ENCODE results near the gene POLE2.
"Not testable (repeated sequence)": the region's sequence is repeated elsewhere in the genome, so short reads cannot be mapped to it uniquely, and the experiment has no call there.

The POLE2 gene

GRCh38 chr14:49659526-49660455 is 28.2 kb downstream of the POLE2 start:
- DNase-seq (ENCODE audit: low spot score): no peak

- not testable (repeated sequence) for DNase-seq (ENCODE audit: low spot score)
These were observed 30.5 kb downstream of the POLE2 start for GRCh38 chr14:49657500-49657899.

GRCh38 chr14:49654511-49654910 is 33.5 kb downstream of the POLE2 start:
- DNase-seq (ENCODE audit: low spot score): no peak

GRCh38 chr14:49653508-49653907 is 34.5 kb downstream of the POLE2 start:
- no peak for DNase-seq (ENCODE audit: low spot score)

- DNase-seq (ENCODE audit: low spot score): no peak
These were observed 45.9 kb downstream of the POLE2 start for GRCh38 chr14:49642163-49642562.

GRCh38 chr14:49641697-49642129 is 46.3 kb downstream of the POLE2 start:
- no peak for DNase-seq (ENCODE audit: low spot score)

- DNase-seq (ENCODE audit: low spot score): no peak
These were observed 47.2 kb downstream of the POLE2 start for GRCh38 chr14:49640540-49641417.

- DNase-seq (ENCODE audit: low spot score): no peak
These were observed 50.4 kb downstream of the POLE2 start for GRCh38 chr14:49637534-49638078.

GRCh38 chr14:49636866-49637265 is 51.1 kb downstream of the POLE2 start:
- no peak for DNase-seq (ENCODE audit: low spot score)

- peak; percentile 83 for DNase-seq (ENCODE audit: low spot score)
These were observed 53.3 kb downstream of the POLE2 start, which contains the start of gene DNAAF2 for GRCh38 chr14:49634547-49635334. Gene DNAAF2, minus strand, starts transcription at chr14:49635244. Its CDS starts 95 bp downstream, at chr14:49635149.

- DNase-seq (ENCODE audit: low spot score): peak; percentile 97
These were observed 54.1 kb downstream of the POLE2 start for GRCh38 chr14:49633640-49634546.

- DNase-seq (ENCODE audit: low spot score): no peak
These were observed 63.8 kb downstream of the POLE2 start for GRCh38 chr14:49623941-49624839.

GRCh38 chr14:49623387-49623786 is 64.6 kb downstream of the POLE2 start:
- DNase-seq (ENCODE audit: low spot score): no peak

- DNase-seq (ENCODE audit: low spot score): no peak
These were observed 65.9 kb downstream of the POLE2 start for GRCh38 chr14:49622022-49622607.

- peak; percentile 77 for DNase-seq (ENCODE audit: low spot score)
These were observed 66.7 kb downstream of the POLE2 start for GRCh38 chr14:49621114-49621881.

- DNase-seq (ENCODE audit: low spot score): peak; percentile 98
These were observed 67.6 kb downstream of the POLE2 start, which contains the start of the genes MGAT2 and RPL36AL for GRCh38 chr14:49620182-49621113. Gene MGAT2, plus strand, starts transcription at chr14:49620799. Its CDS starts 470 bp downstream, at chr14:49621269. Gene RPL36AL, minus strand, starts transcription at chr14:49620626. Its CDS starts 1,522 bp downstream, at chr14:49619104.

GRCh38 chr14:49619730-49620129 is 68.3 kb downstream of the POLE2 start:
- no peak for DNase-seq (ENCODE audit: low spot score)
